GM18502 (cell line): ENCODE measurements around the gene SLC35C1.
"Not testable (repeated sequence)": the region's sequence is repeated elsewhere in the genome, so short reads cannot be mapped to it uniquely, and the experiment has no call there.

Experiments
- ATAC-seq: cut with Tn5 transposase; IDR thresholded peaks from one replicate; pipeline ENCODE4 v1.9.1; 2021; ENCODE audit warnings: mild to moderate bottlenecking; ENCODE audit not compliant: unreplicated experiment, poor library complexity

Gene SLC35C1

GRCh38 chr11:45840251-45840650 lies 35.3 kb downstream of the SLC35C1 start:
- not testable (repeated sequence) for ATAC-seq

- ATAC-seq: peak; percentile 29
Observed at GRCh38 chr11:45843158-45843924, 38.4 kb downstream of the SLC35C1 start.

GRCh38 chr11:45844822-45845578 lies 40.1 kb downstream of the SLC35C1 start:
- no peak for ATAC-seq

GRCh38 chr11:45846174-45846675 lies 41.3 kb downstream of the SLC35C1 start:
- ATAC-seq: no peak

DNA sequence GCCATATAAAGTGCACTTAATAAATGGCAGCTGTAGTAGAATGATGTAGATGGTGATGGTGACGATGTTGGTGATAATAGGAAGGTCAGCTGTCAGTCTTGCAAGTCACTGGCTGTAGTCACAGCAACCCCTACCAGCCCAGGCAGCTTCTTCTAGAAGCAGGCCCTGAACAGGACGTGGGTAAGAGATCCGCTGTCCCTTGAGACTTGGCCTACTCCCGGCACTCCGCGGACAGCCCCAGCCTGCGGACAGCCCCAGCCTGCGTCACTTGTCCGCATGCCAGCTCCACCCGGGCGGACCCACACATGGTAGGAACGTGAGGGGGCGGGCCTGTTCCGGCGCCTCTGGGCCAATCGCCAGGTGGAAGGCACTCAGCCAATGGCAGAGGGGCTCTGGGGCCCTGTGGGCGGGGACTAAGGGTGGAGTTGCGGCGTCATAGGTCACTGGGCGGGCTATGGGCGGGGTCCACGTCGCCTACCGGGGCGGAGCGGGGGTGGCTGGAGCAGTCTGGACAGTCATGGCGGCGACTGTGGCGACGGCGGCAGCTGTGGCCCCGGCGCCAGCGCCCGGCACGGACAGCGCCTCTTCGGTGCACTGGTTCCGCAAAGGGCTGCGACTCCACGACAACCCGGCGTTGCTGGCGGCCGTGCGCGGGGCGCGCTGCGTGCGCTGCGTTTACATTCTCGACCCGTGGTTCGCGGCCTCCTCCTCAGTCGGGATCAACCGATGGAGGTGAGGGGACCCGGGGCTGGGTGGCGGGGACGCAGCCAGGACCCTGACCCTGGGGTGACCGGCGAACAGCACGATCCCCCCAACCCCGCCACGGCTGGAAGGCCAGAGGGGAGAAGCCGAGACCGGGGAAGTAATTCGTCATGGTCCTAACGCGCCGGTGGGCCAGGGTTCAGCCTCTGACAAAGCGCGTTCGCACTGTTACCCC lies 42.3 kb downstream of the SLC35C1 start, which contains the start of gene CRY2:
Gene CRY2, plus strand, starts transcription at position 502 of the 937 bp plus-strand sequence. Its CDS starts 16 bp downstream, at position 518.
- peak; percentile 93 for ATAC-seq

- ATAC-seq: peak; percentile 17
Observed at GRCh38 chr11:45847911-45848316, 43.0 kb downstream of the SLC35C1 start.

GRCh38 chr11:45848654-45849081 lies 43.7 kb downstream of the SLC35C1 start:
- no peak for ATAC-seq

- ATAC-seq: no peak
Observed at GRCh38 chr11:45850446-45850845, 45.5 kb downstream of the SLC35C1 start.

- ATAC-seq: no peak
Observed at GRCh38 chr11:45851228-45851627, 46.3 kb downstream of the SLC35C1 start.

- ATAC-seq: no peak
Observed at GRCh38 chr11:45852018-45852711, 47.2 kb downstream of the SLC35C1 start.

DNA sequence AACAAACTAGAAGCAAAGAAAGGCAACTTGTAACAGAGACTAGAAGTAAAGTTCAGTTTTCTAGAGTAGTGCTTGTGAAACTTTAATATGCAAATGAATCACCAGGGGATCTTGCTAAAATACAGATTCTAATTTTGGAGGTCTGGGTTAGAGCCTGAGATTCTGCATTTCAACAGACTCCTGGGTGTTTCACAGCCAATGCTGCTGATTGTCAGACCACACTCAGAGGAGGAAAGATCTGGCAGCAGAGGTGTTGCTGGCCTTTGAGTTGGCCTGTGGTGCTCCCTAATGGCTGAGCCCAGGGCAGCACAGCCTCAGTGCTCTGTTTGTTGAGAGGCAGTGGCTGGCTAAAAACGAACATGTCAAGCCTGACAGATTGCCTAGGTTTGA lies 47.8 kb downstream of the SLC35C1 start:
- peak; percentile 48 for ATAC-seq

GRCh38 chr11:45853332-45854219 lies 48.6 kb downstream of the SLC35C1 start:
- no peak for ATAC-seq

GRCh38 chr11:45855308-45855707 lies 50.4 kb downstream of the SLC35C1 start:
- ATAC-seq: no peak

DNA sequence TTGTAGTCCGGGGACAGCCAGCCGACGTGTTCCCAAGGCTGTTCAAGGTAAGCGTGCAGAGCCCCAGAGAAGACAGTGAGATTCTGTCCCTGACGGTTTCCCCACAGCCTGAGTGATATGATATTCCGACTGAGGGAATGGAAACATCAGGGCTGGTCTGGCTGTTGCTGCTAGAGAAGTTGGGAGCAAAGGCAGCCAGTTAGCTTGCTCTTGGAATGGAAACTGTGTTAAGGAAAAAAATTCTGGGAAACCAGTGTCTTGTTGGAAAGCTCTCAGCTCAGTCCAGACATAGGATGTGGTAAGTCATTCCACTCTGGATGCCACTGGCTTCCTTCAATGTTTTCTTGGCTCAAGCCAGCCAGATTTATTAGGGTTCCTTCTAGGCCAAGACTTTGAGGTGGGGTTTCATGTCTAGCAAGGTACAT lies 51.1 kb downstream of the SLC35C1 start:
- no peak for ATAC-seq

DNA sequence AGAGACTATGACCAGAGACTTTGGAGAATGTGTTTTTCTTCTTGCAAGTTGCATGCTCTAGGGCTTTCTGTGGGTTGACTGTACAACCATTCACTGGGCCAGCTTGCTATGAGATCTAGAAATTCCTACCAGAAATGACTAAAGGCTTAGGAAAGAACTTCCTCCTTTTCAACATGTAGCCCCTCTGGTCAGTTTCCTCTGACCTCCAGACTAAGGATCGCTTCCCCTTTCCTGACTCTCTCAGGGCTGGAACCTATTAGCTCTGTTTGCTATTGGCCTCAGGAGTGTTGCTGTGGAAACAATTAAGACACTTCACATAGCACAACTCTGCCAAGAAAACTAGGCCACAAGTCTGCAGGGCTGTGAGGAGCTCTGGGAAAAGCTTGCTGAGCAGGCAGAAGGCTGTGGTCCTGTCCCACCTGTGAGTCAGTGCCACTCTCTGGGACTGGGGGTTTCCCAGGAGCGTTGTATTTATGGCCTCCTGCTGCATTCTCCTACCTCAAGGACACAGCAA lies 53.1 kb downstream of the SLC35C1 start:
- ATAC-seq: no peak

DNA sequence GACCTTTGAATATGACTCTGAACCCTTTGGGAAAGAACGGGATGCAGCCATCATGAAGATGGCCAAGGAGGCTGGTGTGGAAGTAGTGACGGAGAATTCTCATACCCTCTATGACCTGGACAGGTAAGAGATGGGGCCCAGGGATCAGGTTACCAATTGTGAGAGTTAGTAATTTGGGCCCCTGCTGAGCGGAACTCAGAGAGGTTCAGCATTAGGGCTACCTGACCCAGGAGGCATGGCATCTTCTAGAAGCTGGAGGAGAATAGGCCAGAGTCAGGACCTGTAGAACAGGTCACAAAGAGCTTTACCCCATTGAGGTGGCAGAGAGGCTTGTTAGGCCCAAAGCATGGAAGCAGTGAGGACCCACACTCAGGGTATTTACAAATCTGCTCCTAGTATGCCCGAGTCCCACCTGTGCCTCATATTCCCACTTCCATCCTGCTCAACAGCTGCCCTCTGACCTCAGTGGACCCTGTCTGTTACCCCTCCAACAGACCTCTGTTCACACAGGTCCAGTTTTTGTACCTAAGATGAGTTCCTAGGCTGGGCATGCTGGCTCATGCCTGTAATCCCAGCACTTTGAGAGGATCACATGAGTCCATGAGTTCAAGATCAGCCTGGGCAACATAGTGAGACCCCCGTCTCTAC lies 53.9 kb downstream of the SLC35C1 start:
- ATAC-seq: no peak

DNA sequence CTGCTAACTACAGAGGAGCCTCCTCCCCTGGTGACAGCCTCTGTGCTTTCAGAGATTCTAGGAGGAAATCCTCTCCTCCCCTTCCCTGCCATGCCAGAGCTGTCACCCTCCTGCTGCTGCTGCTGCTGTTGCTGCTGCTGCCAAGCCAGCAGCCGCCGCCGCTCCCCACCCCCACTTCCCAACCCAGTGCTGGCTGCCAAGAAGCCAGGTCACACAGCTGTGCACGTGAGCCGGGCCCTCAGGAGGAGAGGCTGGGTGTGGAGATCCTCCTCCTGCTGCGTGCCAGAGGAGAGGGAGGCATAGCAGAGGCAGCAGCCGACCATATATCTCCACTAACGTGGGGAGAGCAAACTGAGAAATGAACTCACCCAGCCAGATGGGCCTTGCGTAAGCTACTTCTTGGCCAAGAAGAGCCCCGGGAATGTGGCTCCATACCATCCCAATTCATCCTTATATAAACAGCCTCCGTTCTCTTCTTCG lies 54.8 kb downstream of the SLC35C1 start:
- ATAC-seq: no peak

DNA sequence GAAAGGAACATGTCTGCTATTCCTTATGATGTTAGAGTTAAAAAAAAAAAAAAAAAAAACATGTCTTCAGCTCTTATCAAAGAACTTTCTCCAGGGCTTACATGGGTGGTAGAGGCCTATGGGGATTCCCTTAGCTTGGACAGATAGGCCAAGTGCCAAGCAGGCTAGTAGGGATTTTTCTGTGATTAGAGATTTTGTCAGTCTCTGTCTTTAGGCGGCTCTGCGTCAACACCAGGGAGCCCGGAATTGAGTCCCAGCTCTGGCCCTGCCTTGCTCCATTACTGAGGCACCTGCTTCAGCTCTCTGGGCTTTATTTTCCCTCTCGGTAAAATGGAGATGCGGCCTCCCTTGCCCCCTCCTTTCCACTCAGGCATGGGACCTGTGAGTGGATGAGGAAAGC lies 55.4 kb downstream of the SLC35C1 start:
- ATAC-seq: no peak
